Amniotic stem cell (primary cell): ENCODE results near the gene AKAP14.
"Not testable (repeated sequence)": the region's sequence is repeated elsewhere in the genome, so short reads cannot be mapped to it uniquely, and the experiment has no call there.

Experiments
- DNase-seq: peaks from one replicate; lab custom pipeline; 2025; lab: John Stamatoyannopoulos, UW

Gene AKAP14

DNA sequence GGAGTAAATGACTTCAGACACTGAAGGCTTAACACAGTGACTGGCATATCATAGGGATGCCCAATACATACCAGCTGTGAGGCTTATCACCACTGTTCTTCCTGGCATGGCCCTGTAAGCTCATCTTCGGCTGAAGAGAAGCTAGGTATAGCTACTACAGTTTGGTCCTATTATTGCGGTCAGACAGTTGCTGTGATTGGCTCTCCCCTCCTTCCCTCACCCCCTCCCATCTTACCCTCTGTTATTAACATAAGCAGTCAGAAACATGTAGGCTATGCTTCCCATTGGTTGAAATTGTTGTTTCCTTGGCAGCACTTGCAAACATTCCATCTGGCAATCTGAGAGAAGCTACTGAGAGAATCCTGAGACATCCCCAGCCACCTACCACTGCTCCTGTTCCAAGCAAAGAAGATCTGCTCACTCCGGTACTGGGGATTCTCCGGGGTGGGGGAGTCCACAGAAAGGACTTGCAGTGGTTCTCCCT lies at the start of gene AKAP14:
Gene AKAP14, plus strand, starts transcription at position 51 of the 484 bp plus-strand sequence. CDS start 7,331 bp downstream, outside the sequence.
- no peak for DNase-seq

DNA sequence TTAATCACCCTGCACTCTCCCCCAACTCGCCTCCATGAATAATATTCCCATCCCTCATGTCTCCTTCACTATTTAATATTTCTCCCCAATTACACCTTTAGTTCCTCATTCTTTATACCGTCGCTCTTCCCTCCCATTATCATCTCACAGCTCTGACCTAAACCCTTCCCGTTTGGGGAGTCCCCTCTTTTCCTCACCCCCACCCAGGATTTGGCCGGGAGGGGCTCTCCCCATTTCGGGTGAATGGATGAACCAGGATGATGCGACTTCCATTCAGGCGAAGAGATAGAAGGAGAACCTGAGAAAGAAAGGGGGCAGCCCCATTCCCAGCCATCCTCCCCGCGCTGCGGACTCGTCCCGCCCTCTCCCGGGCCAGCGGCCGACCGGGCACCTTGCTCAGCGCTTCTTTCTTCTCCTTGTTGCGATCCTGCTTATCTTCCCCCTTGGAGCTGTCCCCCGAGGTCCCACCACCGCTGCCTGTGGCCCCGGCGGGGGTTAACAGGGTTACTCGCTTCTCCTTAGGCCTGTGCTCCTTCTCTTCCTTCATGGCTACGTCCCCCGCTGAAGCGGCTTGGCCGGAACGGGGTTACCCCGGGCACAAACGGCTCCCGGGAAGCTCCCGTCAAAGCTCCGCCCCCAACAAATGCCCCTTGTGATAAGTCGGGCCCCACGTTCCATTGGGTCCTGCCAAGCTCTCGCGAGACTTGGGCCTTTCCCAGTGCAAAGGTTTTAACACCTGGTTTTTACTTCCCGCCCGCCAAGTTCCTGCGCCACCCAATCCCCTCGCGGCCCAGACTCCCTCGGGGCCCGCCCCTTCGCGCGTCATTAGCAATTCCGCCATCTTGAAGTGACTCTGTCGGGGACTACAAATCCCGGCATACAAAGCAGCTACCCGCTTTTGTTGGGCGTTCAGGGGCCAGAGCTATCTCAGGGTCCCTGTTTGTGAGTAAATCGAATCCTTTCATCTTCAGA lies 43.0 kb upstream of the AKAP14 start, which contains the start of gene UPF3B:
Gene UPF3B, minus strand, starts transcription at position 582 of the 972 bp plus-strand sequence. Its CDS starts 35 bp downstream, at position 547.
- peak; percentile 81 for DNase-seq

DNA sequence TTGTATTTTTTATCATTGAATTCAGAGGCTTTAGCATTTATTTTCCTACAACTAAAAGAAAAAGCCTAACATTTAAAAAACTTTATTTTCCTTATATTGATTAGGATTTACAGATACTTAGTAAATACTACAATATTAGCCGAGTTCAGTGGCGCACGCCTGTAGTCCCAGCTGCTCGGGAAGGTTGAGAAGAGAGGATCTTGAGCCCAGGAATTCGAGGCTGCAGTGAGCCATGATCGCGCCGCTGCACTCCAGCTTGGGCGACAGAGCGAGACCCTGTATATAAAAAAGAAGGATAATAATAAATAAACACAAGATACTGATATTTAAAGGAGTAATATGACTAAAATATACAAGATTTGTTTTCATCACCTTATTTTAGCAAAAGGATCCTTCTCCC lies 42.2 kb upstream of the AKAP14 start:
- DNase-seq = no peak

DNA sequence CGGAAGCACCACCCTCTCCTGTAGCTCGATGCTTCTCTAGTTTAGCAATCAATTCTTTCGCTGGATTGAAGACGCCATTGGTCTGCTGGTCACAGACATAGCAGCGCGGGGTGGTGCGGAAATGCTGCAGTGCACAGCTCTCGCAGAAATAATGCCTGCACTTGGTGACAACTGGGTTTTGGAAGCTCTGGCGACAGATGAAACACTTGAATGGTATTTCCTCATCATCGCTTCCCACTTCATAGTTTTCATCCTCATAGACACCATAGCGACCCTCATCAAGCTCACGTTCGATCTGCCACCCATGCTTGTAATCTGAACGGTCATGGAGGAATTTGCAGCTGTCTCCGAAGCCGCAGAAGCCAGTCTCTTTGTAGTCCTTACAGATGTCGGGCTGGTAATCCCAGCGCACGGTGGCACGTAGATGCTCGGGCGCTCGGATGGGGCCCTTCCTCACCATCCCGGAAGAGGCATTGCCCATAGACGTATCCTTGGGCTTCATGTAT lies 25.0 kb upstream of the AKAP14 start:
- no peak for DNase-seq

DNA sequence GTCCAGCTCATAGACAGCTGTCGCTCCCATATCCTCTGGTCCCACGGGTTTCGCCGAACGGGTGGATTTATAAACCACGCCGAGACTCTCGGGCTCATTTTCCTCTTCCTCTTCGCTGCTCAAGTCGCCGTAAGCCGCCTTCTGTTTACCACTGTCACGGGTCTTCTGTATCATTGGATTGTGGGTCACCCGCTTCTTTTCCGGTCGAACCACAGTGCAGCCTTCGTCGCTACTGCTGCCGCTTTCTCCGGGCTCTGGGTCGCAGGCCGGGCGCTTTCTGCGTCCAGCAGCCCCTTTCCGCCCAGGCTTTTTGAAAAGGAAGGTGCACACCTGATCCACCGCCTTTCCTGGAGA lies 24.5 kb upstream of the AKAP14 start:
- no peak for DNase-seq

DNA sequence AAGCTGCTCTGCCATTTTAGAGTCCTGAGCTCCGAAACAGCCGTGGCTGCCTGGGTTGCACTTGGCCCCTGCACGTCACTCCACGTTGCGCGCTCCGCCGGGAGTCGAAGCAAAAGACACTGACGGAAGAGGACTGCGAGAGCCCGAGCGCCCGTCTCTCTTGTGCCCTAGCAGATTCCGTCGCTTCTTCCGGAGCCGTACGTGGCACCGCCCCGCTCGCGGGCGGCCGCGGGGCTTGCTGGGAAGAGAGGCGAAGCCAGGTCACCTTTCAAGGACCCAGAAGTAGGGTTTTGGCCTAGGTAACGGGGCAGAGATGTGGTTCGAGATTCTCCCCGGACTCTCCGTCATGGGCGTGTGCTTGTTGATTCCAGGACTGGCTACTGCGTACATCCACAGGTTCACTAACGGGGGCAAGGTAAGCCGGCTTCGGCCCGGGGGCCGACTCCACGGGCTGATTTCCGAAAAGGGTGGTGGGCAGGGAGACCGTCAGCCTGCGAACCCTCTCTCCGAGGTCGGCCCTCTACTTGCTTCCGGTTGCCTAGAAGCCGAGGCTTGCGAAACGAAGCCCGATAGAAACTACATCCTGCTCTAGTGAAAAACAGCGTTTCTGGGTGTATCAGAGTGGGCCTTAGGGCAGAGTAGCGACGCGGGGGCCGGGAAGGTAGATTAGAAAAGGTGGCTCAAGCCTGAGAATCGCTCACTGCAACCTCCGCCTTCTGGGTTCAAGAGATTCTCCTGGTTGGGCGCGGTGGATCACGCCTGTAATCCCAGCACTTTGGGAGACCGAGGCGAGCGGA lies 23.9 kb upstream of the AKAP14 start, which contains the start of the genes NDUFA1 and RNF113A:
Gene NDUFA1, plus strand, starts transcription at position 234 of the 797 bp plus-strand sequence. Its CDS starts 80 bp downstream, at position 314.
Gene RNF113A, minus strand, starts transcription at position 135 of the 797 bp plus-strand sequence. Its CDS starts 120 bp downstream, at position 15.
- peak; percentile 57 for DNase-seq

DNA sequence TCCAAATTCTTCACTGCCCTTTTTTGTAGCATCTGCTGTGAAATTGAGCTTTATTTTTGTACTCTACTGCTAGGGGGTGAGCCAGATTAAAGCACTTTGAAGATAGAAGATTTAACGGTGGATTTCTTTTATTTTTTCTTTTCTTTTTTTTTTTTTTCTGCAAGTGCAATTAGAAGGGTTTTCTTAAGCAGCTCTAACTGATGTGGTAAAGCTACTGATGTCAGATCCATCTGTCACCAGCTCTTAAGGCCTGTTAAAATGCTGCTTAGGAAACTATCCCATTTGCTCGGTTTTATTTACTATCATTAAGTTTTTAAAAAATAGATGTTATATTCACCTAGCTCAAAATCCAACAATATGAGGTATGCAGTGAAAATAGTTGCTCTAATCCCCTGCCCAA lies 17.0 kb upstream of the AKAP14 start:
- DNase-seq = no peak

DNA sequence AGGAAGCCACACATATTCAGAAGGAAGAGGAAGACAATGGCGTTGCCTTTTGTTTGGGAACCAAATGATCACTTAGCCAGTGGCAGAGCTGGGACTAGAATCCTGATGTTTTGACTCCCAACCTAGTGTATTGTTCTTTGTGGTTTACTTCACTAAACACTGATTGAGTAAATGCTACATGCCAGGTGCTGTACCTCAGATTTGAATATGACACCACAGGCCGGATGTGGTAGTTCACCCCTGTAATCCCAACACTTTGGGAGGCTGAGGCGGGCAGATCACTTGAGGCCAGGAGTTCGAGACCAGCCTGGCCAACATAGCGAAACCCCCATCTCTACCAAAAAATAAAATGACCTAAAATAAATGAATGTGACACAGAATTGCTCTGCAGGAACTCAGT lies 15.6 kb upstream of the AKAP14 start:
- DNase-seq = no peak

DNA sequence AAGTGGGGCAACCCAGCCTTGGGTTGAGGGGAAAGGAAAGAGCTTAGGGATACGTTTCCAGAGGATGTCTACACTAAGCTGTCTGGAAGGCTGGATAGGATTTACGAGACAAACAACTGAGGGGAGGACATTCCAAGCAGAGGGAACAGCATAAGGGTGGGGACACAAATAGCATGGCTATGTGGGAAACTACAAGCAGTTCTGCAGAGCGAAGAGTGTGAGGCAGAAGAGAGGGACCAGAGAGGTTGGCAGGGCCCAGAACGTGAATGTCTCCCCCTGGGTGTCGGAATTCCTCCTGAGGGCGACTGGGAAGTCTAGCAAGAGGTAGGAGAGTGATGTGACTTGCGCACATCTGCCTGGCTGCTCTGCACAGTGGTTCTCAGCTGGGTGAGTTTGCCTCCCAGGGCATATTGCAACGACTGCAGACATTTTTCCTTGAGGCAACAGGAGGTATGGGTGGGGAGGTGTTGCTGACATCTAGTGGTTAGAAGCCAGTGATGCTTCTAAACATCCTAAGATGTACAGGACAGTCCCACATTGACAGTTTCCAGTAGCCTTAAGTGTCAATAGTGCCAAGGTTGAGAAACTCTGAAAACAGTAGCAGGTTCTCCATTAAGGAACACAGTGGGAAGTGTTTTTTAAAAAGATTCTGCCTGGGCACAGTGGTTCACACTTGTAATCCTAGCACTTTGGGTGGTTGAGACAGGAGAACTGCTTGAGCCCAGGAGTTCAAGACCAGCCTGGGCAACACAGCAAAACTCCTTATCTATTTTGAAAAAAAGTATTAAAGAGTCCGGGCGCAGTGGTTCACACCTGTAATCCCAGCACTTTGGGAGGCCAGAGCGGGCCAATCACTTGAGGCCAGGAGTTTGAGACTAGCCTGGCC lies 14.9 kb upstream of the AKAP14 start:
- peak; percentile 3 for DNase-seq

DNA sequence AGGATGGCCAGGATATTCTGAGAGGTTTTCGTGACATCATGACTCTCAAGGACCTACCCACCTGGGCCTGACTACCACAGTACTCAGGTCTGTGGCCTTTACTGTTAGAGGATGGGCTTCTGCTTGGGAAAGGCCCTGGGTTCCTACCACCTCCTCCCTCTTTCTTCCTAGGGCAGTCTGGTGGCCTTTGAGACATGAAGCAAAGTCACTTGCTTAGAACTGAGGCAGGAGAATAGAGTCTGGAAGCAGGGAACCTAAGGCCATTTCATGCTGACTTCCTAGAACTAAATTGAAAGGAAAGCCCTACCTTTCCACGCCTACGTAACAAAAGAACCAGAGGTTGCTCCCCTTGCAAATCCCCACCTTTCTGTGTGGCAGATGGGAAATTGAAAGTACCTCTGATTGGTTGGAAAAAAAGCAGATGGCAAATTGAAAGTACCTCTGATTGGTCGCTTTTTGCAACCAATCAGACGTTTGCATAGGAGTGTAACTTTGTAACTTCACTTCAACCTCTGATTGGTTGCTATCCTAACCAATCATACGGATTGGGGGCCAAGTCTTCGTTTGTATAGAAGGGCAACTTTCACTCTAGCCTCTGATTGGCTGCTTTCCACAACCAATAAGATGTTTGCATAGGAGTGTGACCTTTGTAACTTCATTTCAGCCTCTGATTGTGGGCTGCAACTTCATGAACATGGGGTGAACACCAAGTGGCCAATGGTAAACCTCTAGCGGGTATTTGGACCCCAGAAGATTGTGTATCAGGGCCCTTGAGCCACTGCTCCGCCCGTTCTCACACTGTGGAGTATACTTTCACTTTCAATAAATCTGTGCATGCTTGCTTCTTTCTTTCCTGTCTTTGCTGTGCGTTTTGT lies 9.9 kb upstream of the AKAP14 start:
- DNase-seq = no peak

DNA sequence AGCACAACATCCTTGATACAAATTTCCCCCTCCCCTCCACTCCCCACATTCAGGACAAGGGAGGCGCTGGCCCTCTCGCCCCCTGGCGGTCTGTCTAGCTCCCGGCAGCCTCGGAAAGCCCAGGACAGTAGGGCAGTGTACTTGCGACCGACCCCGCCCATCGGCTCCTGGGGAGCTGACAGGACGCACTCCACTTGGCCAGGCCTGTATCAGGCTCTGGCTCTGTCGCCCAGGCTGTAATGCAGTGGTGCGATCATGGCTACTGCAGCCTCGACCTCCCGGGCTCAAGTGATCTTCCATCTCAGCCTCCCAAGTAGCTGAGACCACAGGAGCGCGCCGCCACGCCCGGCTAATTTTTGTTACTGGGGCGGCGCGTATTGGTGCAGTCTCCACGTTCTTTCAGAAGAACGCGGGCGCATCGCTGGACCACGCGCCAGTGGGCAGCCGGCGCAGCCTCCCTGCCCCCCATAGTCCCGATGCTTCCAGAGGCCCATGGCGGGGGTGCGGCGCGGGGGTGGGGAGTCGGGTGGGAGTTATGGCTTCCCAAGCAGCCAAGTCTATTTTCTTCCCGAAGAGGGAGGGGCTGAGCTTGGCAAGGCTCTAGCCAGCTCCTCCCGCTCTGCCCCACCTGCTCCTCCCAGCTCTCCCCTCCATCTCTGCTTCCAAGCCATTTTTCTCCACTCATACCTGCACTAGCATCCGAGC lies 7.8 kb upstream of the AKAP14 start:
- no peak for DNase-seq

DNA sequence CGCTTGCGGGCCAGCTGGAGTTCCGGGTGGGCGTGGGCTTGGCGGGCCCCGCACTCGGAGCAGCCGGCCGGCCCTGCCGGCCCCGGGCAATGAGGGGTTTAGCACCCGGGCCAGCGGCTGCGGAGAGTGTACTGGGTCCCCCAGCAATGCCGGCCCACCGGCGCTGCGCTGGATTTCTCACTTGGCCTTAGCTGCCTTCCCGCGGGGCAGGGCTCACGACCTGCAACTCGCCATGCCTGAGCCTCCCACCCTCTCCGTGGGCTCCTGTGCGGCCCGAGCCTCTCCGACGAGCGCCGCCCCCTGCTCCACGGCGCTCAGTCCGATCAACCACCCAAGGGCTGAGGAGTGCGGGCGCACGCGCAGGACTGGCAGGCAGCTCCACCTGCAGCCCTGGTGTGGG lies 5.1 kb upstream of the AKAP14 start:
- DNase-seq = not testable (repeated sequence)

DNA sequence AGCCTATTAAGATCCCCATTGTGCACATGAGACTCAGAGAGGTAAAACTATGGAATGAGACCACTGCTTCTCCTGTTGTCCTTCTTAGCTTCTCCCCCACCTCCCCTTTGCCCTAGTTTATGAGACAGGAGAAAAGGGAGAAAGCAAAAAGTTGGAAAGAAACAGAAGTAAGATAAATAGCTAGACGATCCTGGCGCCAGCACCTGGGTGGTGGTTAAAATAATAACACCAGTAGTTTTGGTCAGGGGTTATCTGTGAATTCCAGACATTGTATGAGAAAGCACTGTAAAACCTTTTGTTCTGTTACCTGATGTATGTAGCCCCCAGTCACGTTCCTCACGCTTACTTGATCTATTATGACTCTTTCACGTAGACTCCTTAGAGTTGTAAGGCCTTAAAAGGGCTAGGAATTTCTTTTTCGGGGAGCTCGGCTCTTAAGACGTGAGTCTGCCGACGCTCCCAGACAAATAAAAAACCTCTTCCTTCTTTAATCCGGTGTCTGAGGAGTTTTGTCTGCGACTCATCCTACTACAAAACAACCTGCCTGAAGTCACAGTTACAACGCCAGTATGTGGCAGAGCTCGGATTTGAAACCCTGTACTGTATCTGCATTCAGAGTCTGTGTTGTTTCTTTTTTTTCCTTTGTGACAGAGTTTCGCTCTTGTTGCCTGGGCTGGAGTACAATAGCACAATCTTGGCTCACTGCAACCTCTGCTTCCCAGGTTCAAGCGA lies 3.6 kb upstream of the AKAP14 start:
- not testable (repeated sequence) for DNase-seq

DNA sequence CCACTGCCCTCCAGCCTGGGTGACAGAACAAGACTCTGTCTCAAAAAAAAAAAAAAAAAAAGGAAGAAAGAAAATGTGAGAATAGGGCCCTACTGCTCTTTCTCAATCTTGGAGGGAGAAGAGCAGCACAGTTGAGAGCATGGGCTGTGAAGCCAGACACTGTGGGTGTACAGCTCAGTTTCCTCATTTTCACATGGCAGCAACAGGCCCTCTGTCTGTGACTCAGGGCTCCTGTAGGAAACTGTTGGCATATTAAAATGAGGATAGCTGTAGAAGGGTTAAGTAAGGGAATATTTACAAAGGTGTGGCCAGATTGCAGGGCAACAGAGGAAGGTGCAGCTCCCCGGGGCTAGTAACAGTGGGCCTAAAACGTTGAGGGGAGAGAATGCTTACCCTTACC lies 3.4 kb downstream of the AKAP14 start:
- no peak for DNase-seq

DNA sequence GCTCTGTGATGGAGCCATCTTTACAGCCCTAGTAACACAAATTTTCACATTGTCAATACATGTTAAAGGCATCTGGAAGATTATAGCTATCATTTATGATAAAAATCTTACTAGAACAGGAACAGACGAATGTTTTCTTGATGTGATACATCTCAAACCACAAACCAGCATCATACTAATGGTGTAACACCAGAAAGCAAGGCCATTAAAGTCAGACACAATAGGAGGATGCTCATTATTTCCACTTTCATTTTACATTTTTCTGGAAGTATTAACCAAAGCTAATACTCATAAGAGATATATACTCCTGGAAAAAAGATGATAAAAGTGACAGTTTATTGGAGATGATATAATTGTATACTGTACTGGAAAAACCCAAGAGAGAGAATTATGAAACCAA lies 5.3 kb downstream of the AKAP14 start:
- no peak for DNase-seq

DNA sequence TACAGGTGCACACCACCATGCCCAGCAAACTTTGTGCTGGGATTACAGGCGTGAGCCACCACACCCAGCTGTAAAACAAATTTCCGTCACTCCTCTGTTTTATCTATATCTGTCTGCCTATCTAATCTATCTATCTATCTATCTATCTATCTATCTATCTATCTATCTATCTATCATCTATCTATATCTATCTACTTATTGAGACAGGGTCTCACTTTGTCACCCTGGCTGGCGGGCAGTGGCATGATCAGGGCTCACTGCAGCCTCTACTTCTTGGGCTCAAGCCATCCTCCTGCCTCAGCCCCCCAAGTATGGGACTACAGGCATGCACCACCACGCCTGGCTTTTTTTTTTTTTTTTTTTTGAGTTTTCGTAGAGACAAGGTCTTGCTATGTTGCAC lies 20.6 kb downstream of the AKAP14 start:
- no peak for DNase-seq

DNA sequence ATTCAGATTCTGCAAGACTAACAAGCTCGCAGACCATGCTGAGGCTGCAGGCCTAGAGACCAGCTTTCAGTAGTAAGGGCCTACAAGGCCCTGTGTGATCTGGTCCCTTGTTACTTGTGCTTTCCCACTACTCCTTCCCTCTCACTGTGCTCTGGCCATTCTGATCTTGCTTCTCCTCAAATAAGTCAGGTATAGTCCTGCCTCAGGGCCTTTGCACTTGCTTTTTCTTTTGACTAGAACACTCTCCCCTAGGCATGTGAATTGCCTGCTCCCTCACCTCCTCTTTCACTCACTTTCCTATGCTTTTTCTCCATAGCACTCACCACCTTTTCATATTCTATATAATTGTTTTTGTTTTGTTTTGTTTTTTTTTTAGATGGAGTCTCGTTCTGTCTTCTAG lies 22.2 kb downstream of the AKAP14 start:
- DNase-seq = no peak

DNA sequence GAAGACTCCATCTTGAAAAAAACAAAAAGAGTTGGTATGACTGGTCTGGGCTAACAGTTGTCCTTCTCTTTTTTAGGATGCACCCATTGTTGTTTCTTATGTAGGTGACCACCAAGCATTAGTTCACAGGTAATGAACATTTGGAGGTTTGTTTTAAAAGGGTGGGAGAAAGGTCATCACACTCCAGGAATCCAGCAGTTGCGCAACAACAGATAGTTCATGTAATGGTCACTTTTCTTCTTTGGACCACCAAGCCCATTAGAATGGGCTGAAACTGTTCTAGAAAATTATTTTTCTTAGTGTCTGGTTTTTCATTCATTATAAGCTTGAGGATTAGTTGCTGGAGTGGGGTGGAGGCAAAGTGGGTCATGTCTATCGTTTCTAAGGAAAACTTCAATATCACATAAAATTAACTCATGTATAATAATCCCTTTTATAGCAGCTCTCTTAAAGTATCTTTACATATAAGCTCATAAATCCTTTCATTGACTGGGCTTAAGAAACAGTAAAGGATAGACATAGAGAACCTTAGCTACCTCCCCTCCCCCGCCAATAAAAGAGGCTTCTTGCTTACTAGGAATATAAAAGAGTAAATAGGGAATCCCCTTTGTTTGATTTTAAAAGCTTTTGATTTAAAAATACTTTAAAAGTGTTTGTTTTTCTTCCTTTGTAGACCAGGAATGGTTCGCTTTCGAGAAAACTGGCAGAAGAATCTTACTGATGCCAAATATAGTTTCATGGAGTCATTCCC lies 24.3 kb downstream of the AKAP14 start:
- DNase-seq = no peak
